Measurements from ENCODE around the gene BRI3BP. TPM values are rescaled to one million over a fixed set of nuclear protein-coding genes. Genes with fewer than 3 reads are reported as not detected.
"Not testable (repeated sequence)": the region's sequence is repeated elsewhere in the genome, so short reads cannot be mapped to it uniquely, and the experiment has no call there.

Gene BRI3BP
- total RNA-seq, 1 donor from 2014 or later = 21.4 TPM

GRCh38 chr12:125068391-125068790 lies 74.9 kb downstream of the BRI3BP start:
- no peak for DNase-seq

GRCh38 chr12:125069616-125070015 lies 76.2 kb downstream of the BRI3BP start:
- no peak for DNase-seq

GRCh38 chr12:125070112-125070511 lies 76.7 kb downstream of the BRI3BP start:
- no peak for DNase-seq

- DNase-seq = no peak
These were observed 77.4 kb downstream of the BRI3BP start for GRCh38 chr12:125070661-125071390.

- peak; percentile 49 for DNase-seq
These were observed 78.0 kb downstream of the BRI3BP start for GRCh38 chr12:125071456-125071855.

GRCh38 chr12:125072496-125072895 lies 79.1 kb downstream of the BRI3BP start:
- no peak for DNase-seq

- DNase-seq = not testable (repeated sequence)
These were observed 80.8 kb downstream of the BRI3BP start for GRCh38 chr12:125074294-125074693.

GRCh38 chr12:125076103-125076502 lies 82.7 kb downstream of the BRI3BP start:
- no peak for DNase-seq

GRCh38 chr12:125079084-125079483 lies 85.6 kb downstream of the BRI3BP start:
- no peak for DNase-seq

- DNase-seq = peak; percentile 27
These were observed 86.5 kb downstream of the BRI3BP start for GRCh38 chr12:125079648-125080645.

Small RNA genes lying within 50 kb of the gene (small RNA-seq; reads per million reads assigned to genes)
- not detected for gene AC122688.1

Other genes starting within 250 kb of the BRI3BP start
- gene SCARB1, start 129.8 kb upstream of the BRI3BP start, total RNA-seq = 8.9 TPM
- gene UBC, start 79.0 kb upstream of the BRI3BP start, total RNA-seq = 1,477 TPM
- gene DHX37, start 4.5 kb upstream of the BRI3BP start, total RNA-seq = 13.3 TPM
- gene AACS, start 71.8 kb downstream of the BRI3BP start, total RNA-seq = 25.7 TPM
- gene TMEM132B, start 192.7 kb downstream of the BRI3BP start, total RNA-seq = 102 TPM